Natural killer cell (primary cell): ENCODE data around the gene MMP11. TPM values are rescaled to one million over a fixed set of nuclear protein-coding genes. Genes with fewer than 3 reads are reported as not detected.

Experiments
- ATAC-seq, 3 donors: fragments of 150-1000 bp in 2 of 3; fragments of 200-7000 bp in 1 of 3; cut with Tn5 transposase; 1 replicate in 1 of 3; 2 replicates in 2 of 3; pipeline ENCODE4 v1.10.0; 2021; ENCODE audit warnings: mild to moderate bottlenecking in 2 of 3, moderate library complexity in 2 of 3
- DNase-seq, 2 donors: peaks; one replicate each; pipeline versions ENCODE4 v3.0.0 to v3.0.0-alpha.2; 2013 to 2021; ENCODE audit warnings: mixed read lengths in 1 of 2
- H3K27ac ChIP-seq: one replicate; pipeline ENCODE4 v1.5.1; 2013; ENCODE audit warnings: mild to moderate bottlenecking, low read length
- H3K27me3 ChIP-seq: one replicate; pipeline ENCODE4 v1.6.1; 2013; ENCODE audit warnings: low read length; ENCODE audit not compliant: control insufficient read depth, insufficient read depth
- H3K36me3 ChIP-seq: one replicate; pipeline ENCODE4 v1.6.1; 2013; ENCODE audit warnings: low read length; ENCODE audit not compliant: control insufficient read depth, insufficient read depth
- H3K4me1 ChIP-seq: one replicate; pipeline ENCODE4 v1.6.1; 2013; ENCODE audit warnings: low read length; ENCODE audit not compliant: control insufficient read depth, insufficient read depth
- H3K4me3 ChIP-seq: one replicate; pipeline ENCODE4 v1.5.1; 2013; ENCODE audit warnings: low read length
- H3K9me3 ChIP-seq: one replicate; pipeline ENCODE4 v1.6.1; 2013; ENCODE audit warnings: low read length; ENCODE audit not compliant: control insufficient read depth, insufficient read depth
- H3K27ac Mint-ChIP-seq, 2 donors: one replicate each; pipeline ENCODE4 v1.8.0; 2022; ENCODE audit warnings: mild to moderate bottlenecking in 2 of 2, mixed read lengths in 2 of 2, moderate library complexity in 1 of 2
- H3K27me3 Mint-ChIP-seq, 2 donors: one replicate each; pipeline ENCODE4 v1.8.0; 2022; ENCODE audit warnings: low read depth in 2 of 2, mixed read lengths in 2 of 2
- H3K36me3 Mint-ChIP-seq: one replicate; pipeline ENCODE4 v1.8.0; 2022; ENCODE audit warnings: mixed read lengths
- H3K4me1 Mint-ChIP-seq, 2 donors: one replicate each; pipeline ENCODE4 v1.8.0; 2022; ENCODE audit warnings: mixed read lengths in 2 of 2
- H3K4me3 Mint-ChIP-seq: one replicate; pipeline ENCODE4 v1.8.0; 2022; ENCODE audit warnings: mild to moderate bottlenecking, moderate library complexity, mixed read lengths
- H3K9me3 Mint-ChIP-seq, 2 donors: one replicate each; pipeline ENCODE4 v1.8.0; 2022; ENCODE audit warnings: mixed read lengths in 2 of 2
- WGBS: methylation state at CpG from one replicate; pipeline ENCODE4 v1.1.7; 2013; ENCODE audit warnings: missing lambda C conversion rate; ENCODE audit not compliant: insufficient coverage; 5-methylcytosine and 5-hydroxymethylcytosine counted together
- intact Hi-C: fragments of 100-400 bp; cut with micrococcal nuclease; formaldehyde crosslinking; loops from one replicate; pipeline ENCODE4 v1.14.2; 2022
- total RNA-seq, 4 donors: library from RNA; stranded (reverse); fragments of 120-200 nt in 1 of 4; gene quantifications; one replicate each; pipeline versions ENCODE4 v1.2.3 to v1.2.4, GENCODE V29; 2013 to 2022
- TF ChIP-seq, protein P1 (sequence below): fragments of 200-600 bp; IDR thresholded peaks from one replicate; pipeline ENCODE4 v1.8.0; 2022; ENCODE audit warnings: antibody characterized with exemption

The MMP11 gene
- total RNA-seq, 3 donors from 2014 or later (not counting 1 experiment from before 2014, with no cell fraction given): 0.71 to 1.7 (median 0.91) TPM

DNA sequence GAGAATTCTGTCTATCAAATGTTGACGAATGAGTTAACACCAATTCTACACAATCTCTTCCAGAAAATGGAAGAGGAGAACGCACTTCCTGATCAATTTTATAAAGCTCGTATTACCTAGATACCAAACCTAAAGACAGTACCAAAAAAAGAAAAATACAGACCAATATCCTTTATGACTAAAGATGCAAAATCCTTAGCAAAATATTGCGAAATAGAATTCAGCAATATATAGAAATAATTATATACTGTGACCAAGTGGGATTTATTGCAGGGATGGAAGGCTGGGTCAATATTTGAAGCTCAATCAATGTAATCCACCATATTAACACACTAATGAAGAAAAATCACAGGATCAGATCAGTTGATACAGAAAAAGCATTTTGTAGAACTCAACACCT, 39.7 kb downstream of the MMP11 start:
- Mint-ChIP-seq H3K27me3 (no peaks in the 10 kb centered on the region), H3K9me3 (no peaks in the 10 kb centered on the region), H3K27ac (no peak overlapping the region), H3K4me1 (no peaks in the 10 kb centered on the region), H3K4me3 (no peak overlapping the region), H3K36me3 (no peaks in the 10 kb centered on the region)
- TF ChIP-seq, protein P1, sequence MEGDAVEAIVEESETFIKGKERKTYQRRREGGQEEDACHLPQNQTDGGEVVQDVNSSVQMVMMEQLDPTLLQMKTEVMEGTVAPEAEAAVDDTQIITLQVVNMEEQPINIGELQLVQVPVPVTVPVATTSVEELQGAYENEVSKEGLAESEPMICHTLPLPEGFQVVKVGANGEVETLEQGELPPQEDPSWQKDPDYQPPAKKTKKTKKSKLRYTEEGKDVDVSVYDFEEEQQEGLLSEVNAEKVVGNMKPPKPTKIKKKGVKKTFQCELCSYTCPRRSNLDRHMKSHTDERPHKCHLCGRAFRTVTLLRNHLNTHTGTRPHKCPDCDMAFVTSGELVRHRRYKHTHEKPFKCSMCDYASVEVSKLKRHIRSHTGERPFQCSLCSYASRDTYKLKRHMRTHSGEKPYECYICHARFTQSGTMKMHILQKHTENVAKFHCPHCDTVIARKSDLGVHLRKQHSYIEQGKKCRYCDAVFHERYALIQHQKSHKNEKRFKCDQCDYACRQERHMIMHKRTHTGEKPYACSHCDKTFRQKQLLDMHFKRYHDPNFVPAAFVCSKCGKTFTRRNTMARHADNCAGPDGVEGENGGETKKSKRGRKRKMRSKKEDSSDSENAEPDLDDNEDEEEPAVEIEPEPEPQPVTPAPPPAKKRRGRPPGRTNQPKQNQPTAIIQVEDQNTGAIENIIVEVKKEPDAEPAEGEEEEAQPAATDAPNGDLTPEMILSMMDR: no peak
- Histone ChIP-seq H3K27me3 (no peaks in the 10 kb centered on the region), H3K4me1 (no peaks in the 10 kb centered on the region), H3K9me3 (no peaks in the 10 kb centered on the region), H3K27ac (no peak overlapping the region), H3K36me3 (peaks cover 27% of the 10 kb centered on the region), H3K4me3 (no peak overlapping the region)
- ATAC-seq (no peak), DNase-seq (no peak)
- intact Hi-C loops: no loop called here
- 98% methylated on average over 3 of the region's 4 CpGs for WGBS

DNA sequence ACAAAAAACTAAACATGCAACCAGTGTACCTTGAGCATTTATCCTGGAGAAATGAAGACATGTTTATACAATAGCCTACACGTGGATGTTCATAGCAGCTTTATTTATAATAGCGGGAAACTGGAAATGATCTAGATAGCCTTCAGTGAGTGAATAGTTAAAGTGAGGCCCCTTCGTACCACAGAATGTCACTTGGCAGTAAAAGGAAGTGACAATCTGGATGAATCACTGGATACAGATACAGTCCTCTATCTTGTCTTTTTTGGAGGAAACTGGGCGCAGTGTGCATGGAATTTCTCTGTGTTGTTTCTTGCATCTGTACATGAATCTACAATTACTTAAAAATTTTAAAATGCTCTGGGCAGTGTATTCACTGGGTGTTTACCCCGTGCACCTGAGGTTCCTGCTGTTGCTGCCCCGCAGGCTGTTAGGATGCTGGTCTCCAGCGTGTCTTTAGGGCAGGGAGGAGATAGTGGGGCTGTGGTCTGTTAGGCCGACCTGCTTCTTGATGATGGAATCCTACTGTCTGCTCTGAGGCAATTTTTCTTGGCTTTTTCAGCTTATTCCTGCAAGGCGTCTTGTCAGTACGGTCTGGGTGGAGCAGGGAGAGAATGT, 43.0 kb downstream of the MMP11 start:
- Mint-ChIP-seq H3K9me3 (no peaks in the 10 kb centered on the region), H3K36me3 (no peaks in the 10 kb centered on the region), H3K4me1 (no peaks in the 10 kb centered on the region), H3K27me3 (no peaks in the 10 kb centered on the region), H3K27ac (no peak overlapping the region), H3K4me3 (no peak overlapping the region)
- no peak overlapping the region for H3K4me3 ChIP-seq
- no peaks in the 10 kb centered on the region for H3K9me3 ChIP-seq
- ATAC-seq (no peak), DNase-seq (no peak)
- TF ChIP-seq, protein P1: no peak
- intact Hi-C loops: no loop called here
- H3K27ac ChIP-seq: no peak overlapping the region
- H3K27me3 ChIP-seq: no peaks in the 10 kb centered on the region
- 93% methylated on average over 10 of the region's 10 CpGs for WGBS
- H3K4me1 ChIP-seq: peaks cover 4% of the 10 kb centered on the region
- peaks cover 44% of the 10 kb centered on the region for H3K36me3 ChIP-seq

DNA sequence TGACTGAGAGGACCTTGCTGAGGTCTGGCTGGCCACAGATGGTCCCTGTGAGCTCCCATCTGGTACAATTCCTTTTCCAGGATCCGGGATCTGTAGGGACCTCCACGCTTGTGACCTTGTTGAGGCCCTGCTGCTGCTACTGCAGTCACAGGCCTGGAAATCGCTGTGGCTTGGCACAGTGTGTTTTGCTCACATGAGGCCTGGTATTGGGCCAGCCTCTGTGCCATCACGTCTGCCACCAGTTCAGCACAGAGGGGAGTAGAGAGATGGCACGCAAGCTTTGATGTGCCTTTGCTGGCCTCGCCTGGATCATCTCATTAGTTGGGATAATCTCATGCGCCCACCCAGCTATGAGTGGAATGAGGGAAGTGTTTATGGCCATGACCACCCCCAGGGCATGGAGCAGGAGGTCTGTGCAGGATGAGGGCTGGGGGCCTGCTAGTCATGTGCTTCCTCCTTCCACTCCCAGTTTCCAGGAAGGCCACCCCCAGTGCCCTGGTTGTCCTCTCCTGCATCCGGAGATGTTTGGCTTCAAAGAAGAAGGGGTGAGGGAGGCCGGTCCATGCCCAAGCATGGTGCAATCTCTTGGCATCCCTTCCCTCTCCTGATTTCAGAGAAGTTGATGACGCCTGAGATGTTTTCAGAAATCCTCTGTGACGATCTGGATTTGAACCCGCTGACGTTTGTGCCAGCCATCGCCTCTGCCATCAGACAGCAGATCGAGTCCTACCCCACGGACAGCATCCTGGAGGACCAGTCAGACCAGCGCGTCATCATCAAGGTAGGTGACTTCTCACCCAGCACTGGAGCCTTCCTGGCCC, 43.7 kb downstream of the MMP11 start:
- WGBS: 95% methylated on average over 18 of the region's 18 CpGs
- ATAC-seq (no peak), DNase-seq (no peak)
- Histone ChIP-seq H3K4me1 (peaks cover 4% of the 10 kb centered on the region), H3K36me3 (peaks cover 46% of the 10 kb centered on the region), H3K27me3 (no peaks in the 10 kb centered on the region), H3K9me3 (no peaks in the 10 kb centered on the region), H3K27ac (no peak overlapping the region), H3K4me3 (no peak overlapping the region)
- Mint-ChIP-seq H3K27me3 (no peaks in the 10 kb centered on the region), H3K36me3 (no peaks in the 10 kb centered on the region), H3K27ac (no peak overlapping the region), H3K4me3 (no peak overlapping the region), H3K9me3 (no peaks in the 10 kb centered on the region), H3K4me1 (no peaks in the 10 kb centered on the region)
- TF ChIP-seq, protein P1: no peak
- intact Hi-C loops: no loop called here
